HepG2 (cell line): ENCODE data around the gene CA9. TPM values are rescaled to one million over a fixed set of nuclear protein-coding genes. Genes with fewer than 3 reads are reported as not detected.

Experiments used
- ARHGAP35 ChIP-seq: sonication (generic); formaldehyde crosslinking; IDR thresholded peaks from 2 replicates; pipeline ENCODE4 v1.9.0; 2022; ENCODE audit warnings: mild to moderate bottlenecking, inconsistent platforms, moderate library complexity, missing genetic modification reagents, borderline replicate concordance
- E2F5 ChIP-seq: sonication (generic); formaldehyde crosslinking; conservative IDR thresholded peaks from 2 replicates; pipeline ENCODE4 v1.4.0; 2020; ENCODE audit warnings: missing genetic modification reagents
- EEA1 ChIP-seq: sonication (generic); formaldehyde crosslinking; IDR thresholded peaks from 2 replicates; pipeline ENCODE4 v1.5.1; 2020; ENCODE audit warnings: mild to moderate bottlenecking, missing genetic modification reagents, borderline replicate concordance
- GABPA ChIP-seq, 2 experiments: IDR thresholded peaks; 2 replicates each; pipeline ENCODE4 v1.6.1; 2011 to 2016; ENCODE audit warnings: low read depth in 2 of 2, low read length in 1 of 2, missing biosample characterization in 1 of 2, missing genetic modification characterization in 1 of 2
- GTF2F1 ChIP-seq: fragments of 150-350 bp; IDR thresholded peaks from 2 replicates; pipeline ENCODE4 v1.6.1; 2014; ENCODE audit warnings: low read length
- HIC2 ChIP-seq: sonication (generic); formaldehyde crosslinking; IDR thresholded peaks from 2 replicates; pipeline ENCODE4 v1.9.0; 2022; ENCODE audit warnings: low read depth, missing genetic modification reagents
- KDM2A ChIP-seq: sonication (generic); formaldehyde crosslinking; IDR thresholded peaks from 2 replicates; pipeline ENCODE4 v1.4.0; 2020; ENCODE audit warnings: low read depth, missing genetic modification reagents, borderline replicate concordance
- MIXL1 ChIP-seq: IDR thresholded peaks from 2 replicates; pipeline ENCODE4 v1.6.1; 2016
- MLX ChIP-seq: IDR thresholded peaks from 2 replicates; pipeline ENCODE4 v1.6.1; 2016
- NRL ChIP-seq: sonication (generic); formaldehyde crosslinking; IDR thresholded peaks from 2 replicates; pipeline ENCODE4 v1.5.0; 2020; ENCODE audit warnings: missing genetic modification reagents, mild to moderate bottlenecking, moderate library complexity, borderline replicate concordance
- XRCC5 ChIP-seq: fragments of 200-400 bp; formaldehyde crosslinking; optimal IDR thresholded peaks from 2 replicates; pipeline ENCODE3; 2017; ENCODE audit warnings: mild to moderate bottlenecking, low read length
- ZBTB7A ChIP-seq: sonication (generic); formaldehyde crosslinking; IDR thresholded peaks from 2 replicates; pipeline ENCODE4 v1.8.0; 2022; ENCODE audit warnings: mild to moderate bottlenecking, missing genetic modification reagents
- ZBTB7B ChIP-seq: sonication (generic); formaldehyde crosslinking; IDR thresholded peaks from 2 replicates; pipeline ENCODE4 v1.4.0; 2020; ENCODE audit warnings: missing genetic modification reagents
- ZBTB8A ChIP-seq: sonication (generic); formaldehyde crosslinking; IDR thresholded peaks from 2 replicates; pipeline ENCODE4 v1.4.0; 2020; ENCODE audit warnings: mild to moderate bottlenecking, low read depth, missing genetic modification reagents, borderline replicate concordance
- ZFP41 ChIP-seq: sonication (generic); formaldehyde crosslinking; IDR thresholded peaks from 2 replicates; pipeline ENCODE4 v1.4.0; 2020; ENCODE audit warnings: mild to moderate bottlenecking, missing genetic modification reagents, borderline replicate concordance
- ZMYM2 ChIP-seq: sonication (generic); formaldehyde crosslinking; IDR thresholded peaks from 2 replicates; pipeline ENCODE4 v1.8.0; 2022; ENCODE audit warnings: mild to moderate bottlenecking, missing genetic modification reagents
- ZNF710 ChIP-seq: sonication (generic); formaldehyde crosslinking; IDR thresholded peaks from 2 replicates; pipeline ENCODE4 v1.5.0; 2020; ENCODE audit warnings: mild to moderate bottlenecking, missing genetic modification reagents, borderline replicate concordance
- ZNF761 ChIP-seq: sonication (generic); formaldehyde crosslinking; conservative IDR thresholded peaks from 2 replicates; pipeline ENCODE4 v1.4.0; 2020; ENCODE audit warnings: mild to moderate bottlenecking, missing genetic modification reagents
- ZNF772 ChIP-seq: sonication (generic); formaldehyde crosslinking; IDR thresholded peaks from 2 replicates; pipeline ENCODE4 v1.5.0; 2020; ENCODE audit warnings: mild to moderate bottlenecking, missing genetic modification reagents
- ZNF776 ChIP-seq: sonication (generic); formaldehyde crosslinking; IDR thresholded peaks from 2 replicates; pipeline ENCODE4 v1.4.0; 2020; ENCODE audit warnings: mild to moderate bottlenecking, missing genetic modification reagents
- ZNF850 ChIP-seq: sonication (generic); formaldehyde crosslinking; conservative IDR thresholded peaks from 2 replicates; pipeline ENCODE4 v1.9.0; 2021; ENCODE audit warnings: mild to moderate bottlenecking, missing genetic modification reagents
- ZSCAN5A ChIP-seq: sonication (generic); formaldehyde crosslinking; IDR thresholded peaks from 2 replicates; pipeline ENCODE4 v1.8.0; 2022; ENCODE audit warnings: mild to moderate bottlenecking, missing genetic modification reagents, borderline replicate concordance
- polyA plus RNA-seq, 8 experiments: library from polyadenylated mRNA; depleted of rRNA in 3 of 8; stranded (reverse) in 7 of 8; unstranded in 1 of 8; fragments of >200 nt; fragmentation: Illumina TruSeq in 4 of 8; extraction: Trizol in 4 of 8; gene quantifications; 2 replicates each; pipeline versions ENCODE4 v1.2.1 to v1.2.3, GENCODE V29; 2011 to 2016; ENCODE audit warnings: low read depth in 4 of 8, missing spikeins in 1 of 8, mixed read lengths in 1 of 8; ENCODE audit not compliant: insufficient read depth in 1 of 8
- total RNA-seq, 5 experiments: library from RNA; depleted of rRNA; stranded (reverse); fragments of >200 nt; fragmentation: Illumina TruSeq; extraction: Trizol; gene quantifications; 2 replicates each; pipeline ENCODE4 v1.2.3, GENCODE V29; 2016; ENCODE audit warnings: low read depth in 1 of 5

The CA9 gene
- total and polyA plus RNA-seq, 2 of the 13 experiments (the other 11 are each of a cell fraction or from before 2014, with no cell fraction given), result 0.13 to 152 TPM

- no peak for TF ChIP-seq ZNF761 (CRISPR knock-in tag)
- 0 out of 2 replicates have a peak, but pooled peaks have one; percentile 51 for TF ChIP-seq HIC2
- TF ChIP-seq ZBTB7A (CRISPR knock-in tag), result peak; percentile 98
- 0 out of 2 replicates have a peak, but pooled peaks have one; percentile 64 for TF ChIP-seq EEA1
- peak; percentile 42; the same call in 1 of the 2 replicates for TF ChIP-seq ZMYM2 (CRISPR knock-in tag)
- no peak for TF ChIP-seq ZBTB8A (CRISPR knock-in tag)
- TF ChIP-seq NRL (CRISPR knock-in tag), result peak; percentile 33; the same call in 1 of the 2 replicates
- TF ChIP-seq ARHGAP35 (CRISPR knock-in tag), result 0 out of 2 replicates have a peak, but pooled peaks have one; percentile 52
- no peak for TF ChIP-seq ZFP41
- peak; percentile 100 for TF ChIP-seq ZBTB7B (CRISPR knock-in tag)
- TF ChIP-seq ZNF776, result peak; percentile 94
- no peak for TF ChIP-seq ZNF850 (CRISPR knock-in tag)
- peak; percentile 82 for TF ChIP-seq XRCC5
- TF ChIP-seq ZSCAN5A (CRISPR knock-in tag), result no peak
- TF ChIP-seq GABPA (IDR thresholded peaks at IDR 0.05; ENCODE audit: low read depth, low read length), result no peak
- 0 out of 2 replicates have a peak, but pooled peaks have one; percentile 10 for TF ChIP-seq GABPA (CRISPR knock-in tag; IDR thresholded peaks at IDR 0.05; ENCODE audit: low read depth)
- TF ChIP-seq ZNF772, result 0 out of 2 replicates have a peak, but pooled peaks have one; percentile 23
- TF ChIP-seq KDM2A, result peak; percentile 97
- TF ChIP-seq MIXL1 (CRISPR knock-in tag), result no peak
- peak; percentile 50; the same call in 1 of the 2 replicates for TF ChIP-seq E2F5
- TF ChIP-seq ZNF710 (CRISPR knock-in tag), result 0 out of 2 replicates have a peak, but pooled peaks have one; percentile 35
- no peak for TF ChIP-seq GTF2F1
- TF ChIP-seq MLX (CRISPR knock-in tag), result no peak; the same call in 1 of the 2 replicates
Measured at GRCh38 chr9:35658137-35658967, 15.4 kb upstream of the CA9 start, which contains the start of gene CCDC107 (continued).
